Measurements from ENCODE around the gene C22orf31. TPM values are rescaled to one million over a fixed set of nuclear protein-coding genes. Genes with fewer than 3 reads are reported as not detected.
"Not testable (repeated sequence)": the region's sequence is repeated elsewhere in the genome, so short reads cannot be mapped to it uniquely, and the experiment has no call there.

Gene C22orf31
- polyA plus RNA-seq, 4 donors: 1.4 TPM; not detected in 3

GRCh38 chr22:29040385-29041275, 21.0 kb downstream of the C22orf31 start:
- DNase-seq (peak; percentile 67 to 83), FAIRE-seq (no peak)
- 32 to 37% (median 34%) methylated on average over 9 of the region's 9 CpGs for WGBS, 3 donors
- peaks cover 0 to 25% (median 5%) of the 10 kb centered on the region in 3 donors for H3K36me3 ChIP-seq (ENCODE audit: control insufficient read depth in 3 of 3, insufficient read depth in 2 of 3, low read depth in 1 of 3, low read length in 3 of 3)
- H3K4me3 ChIP-seq (ENCODE audit: low read depth in 1 of 3, low read length in 3 of 3): no peak overlapping the region
- H3K9me3 ChIP-seq (ENCODE audit: control insufficient read depth in 2 of 2, insufficient read depth in 1 of 2, low read depth in 1 of 2, low read length in 1 of 2): no peaks in the 10 kb centered on the region
- peak overlapping the region in 1 of 3 donors; percentile 48 for H3K27ac ChIP-seq (ENCODE audit: low read depth in 1 of 3, low read length in 2 of 3)
- H3K27me3 ChIP-seq (ENCODE audit: control insufficient read depth in 3 of 3, insufficient read depth in 3 of 3, low read length in 3 of 3): no peaks in the 10 kb centered on the region
- peaks cover 0 to 22% (median 4%) of the 10 kb centered on the region in 3 donors for H3K4me1 ChIP-seq (ENCODE audit: control insufficient read depth in 3 of 3, insufficient read depth in 2 of 3, low read depth in 1 of 3, low read length in 2 of 3)

GRCh38 chr22:29039684-29040083, 21.9 kb downstream of the C22orf31 start:
- not testable (repeated sequence) for DNase-seq; H3K9me3 ChIP-seq (ENCODE audit: control insufficient read depth in 2 of 2, insufficient read depth in 1 of 2, low read depth in 1 of 2, low read length in 1 of 2); FAIRE-seq; H3K27ac ChIP-seq (ENCODE audit: low read depth in 1 of 3, low read length in 2 of 3); H3K27me3 ChIP-seq (ENCODE audit: control insufficient read depth in 3 of 3, insufficient read depth in 3 of 3, low read length in 3 of 3); H3K4me3 ChIP-seq (ENCODE audit: low read depth in 1 of 3, low read length in 3 of 3)
- peaks cover 0 to 17% (median 5%) of the 10 kb centered on the region in 3 donors for H3K36me3 ChIP-seq (ENCODE audit: control insufficient read depth in 3 of 3, insufficient read depth in 2 of 3, low read depth in 1 of 3, low read length in 3 of 3)
- WGBS, 3 donors: 52 to 81% (median 70%) methylated on average over 4 of the region's 4 CpGs
- peaks cover 0 to 22% (median 4%) of the 10 kb centered on the region in 3 donors for H3K4me1 ChIP-seq (ENCODE audit: control insufficient read depth in 3 of 3, insufficient read depth in 2 of 3, low read depth in 1 of 3, low read length in 2 of 3)

GRCh38 chr22:29039148-29039547, 22.5 kb downstream of the C22orf31 start:
- no peak overlapping the region for H3K4me3 ChIP-seq (ENCODE audit: low read depth in 1 of 3, low read length in 3 of 3)
- H3K36me3 ChIP-seq (ENCODE audit: control insufficient read depth in 3 of 3, insufficient read depth in 2 of 3, low read depth in 1 of 3, low read length in 3 of 3): peaks cover 0 to 12% (median 3%) of the 10 kb centered on the region in 3 donors
- H3K27ac ChIP-seq (ENCODE audit: low read depth in 1 of 3, low read length in 2 of 3): peak overlapping the region in 2 of 3 donors; percentile 36 to 52
- peaks cover 0 to 22% (median 4%) of the 10 kb centered on the region in 3 donors for H3K4me1 ChIP-seq (ENCODE audit: control insufficient read depth in 3 of 3, insufficient read depth in 2 of 3, low read depth in 1 of 3, low read length in 2 of 3)
- FAIRE-seq (no peak), DNase-seq (peak; percentile 38 to 40)
- WGBS, 3 donors: 20 to 60% (median 39%) methylated on average over 9 of the region's 9 CpGs
- H3K27me3 ChIP-seq (ENCODE audit: control insufficient read depth in 3 of 3, insufficient read depth in 3 of 3, low read length in 3 of 3): no peaks in the 10 kb centered on the region
- no peaks in the 10 kb centered on the region for H3K9me3 ChIP-seq (ENCODE audit: control insufficient read depth in 2 of 2, insufficient read depth in 1 of 2, low read depth in 1 of 2, low read length in 1 of 2)

- Histone ChIP-seq H3K4me1 (ENCODE audit: control insufficient read depth in 3 of 3, insufficient read depth in 2 of 3, low read depth in 1 of 3, low read length in 2 of 3) (peaks cover 0 to 25% (median 4%) of the 10 kb centered on the region in 3 donors), H3K27me3 (ENCODE audit: control insufficient read depth in 3 of 3, insufficient read depth in 3 of 3, low read length in 3 of 3) (no peaks in the 10 kb centered on the region), H3K9me3 (ENCODE audit: control insufficient read depth in 2 of 2, insufficient read depth in 1 of 2, low read depth in 1 of 2, low read length in 1 of 2) (no peaks in the 10 kb centered on the region), H3K4me3 (ENCODE audit: low read depth in 1 of 3, low read length in 3 of 3) (no peak overlapping the region), H3K27ac (ENCODE audit: low read depth in 1 of 3, low read length in 2 of 3) (no peak overlapping the region), H3K36me3 (ENCODE audit: control insufficient read depth in 3 of 3, insufficient read depth in 2 of 3, low read depth in 1 of 3, low read length in 3 of 3) (peaks cover 0 to 9% (median 0%) of the 10 kb centered on the region in 3 donors)
- no peak for FAIRE-seq
- DNase-seq: no peak
- 27 to 62% (median 34%) methylated on average over 4 of the region's 4 CpGs for WGBS, 3 donors
Measured at GRCh38 chr22:29037340-29037932, 24.2 kb downstream of the C22orf31 start.

- H3K4me3 ChIP-seq (ENCODE audit: low read depth in 1 of 3, low read length in 3 of 3): no peak overlapping the region
- no peaks in the 10 kb centered on the region for H3K27me3 ChIP-seq (ENCODE audit: control insufficient read depth in 3 of 3, insufficient read depth in 3 of 3, low read length in 3 of 3)
- peaks cover 6 to 42% (median 7%) of the 10 kb centered on the region in 3 donors for H3K4me1 ChIP-seq (ENCODE audit: control insufficient read depth in 3 of 3, insufficient read depth in 2 of 3, low read depth in 1 of 3, low read length in 2 of 3)
- H3K36me3 ChIP-seq (ENCODE audit: control insufficient read depth in 3 of 3, insufficient read depth in 2 of 3, low read depth in 1 of 3, low read length in 3 of 3): peaks cover 0 to 9% (median 0%) of the 10 kb centered on the region in 3 donors
- H3K9me3 ChIP-seq (ENCODE audit: control insufficient read depth in 2 of 2, insufficient read depth in 1 of 2, low read depth in 1 of 2, low read length in 1 of 2): no peaks in the 10 kb centered on the region
- 47 to 67% (median 63%) methylated on average over 2 of the region's 2 CpGs for WGBS, 3 donors
- no peak for FAIRE-seq
- H3K27ac ChIP-seq (ENCODE audit: low read depth in 1 of 3, low read length in 2 of 3): peak overlapping the region in 1 of 3 donors; percentile 93
- no peak for DNase-seq
Measured at GRCh38 chr22:29032584-29032983, 29.0 kb downstream of the C22orf31 start.

- FAIRE-seq (no peak), DNase-seq (no peak)
- Histone ChIP-seq H3K36me3 (ENCODE audit: control insufficient read depth in 3 of 3, insufficient read depth in 2 of 3, low read depth in 1 of 3, low read length in 3 of 3) (peaks cover 0 to 11% (median 0%) of the 10 kb centered on the region in 3 donors), H3K4me3 (ENCODE audit: low read depth in 1 of 3, low read length in 3 of 3) (no peak overlapping the region), H3K27me3 (ENCODE audit: control insufficient read depth in 3 of 3, insufficient read depth in 3 of 3, low read length in 3 of 3) (no peaks in the 10 kb centered on the region), H3K4me1 (ENCODE audit: control insufficient read depth in 3 of 3, insufficient read depth in 2 of 3, low read depth in 1 of 3, low read length in 2 of 3) (peaks cover 6 to 38% (median 7%) of the 10 kb centered on the region in 3 donors), H3K27ac (ENCODE audit: low read depth in 1 of 3, low read length in 2 of 3) (peak overlapping the region in 2 of 3 donors; percentile 41 to 93), H3K9me3 (ENCODE audit: control insufficient read depth in 2 of 2, insufficient read depth in 1 of 2, low read depth in 1 of 2, low read length in 1 of 2) (no peaks in the 10 kb centered on the region)
- 76 to 82% (median 77%) methylated on average over 8 of the region's 8 CpGs for WGBS, 3 donors
Measured at GRCh38 chr22:29032014-29032475, 29.6 kb downstream of the C22orf31 start.

GRCh38 chr22:29031227-29032011, 30.2 kb downstream of the C22orf31 start:
- Histone ChIP-seq H3K4me3 (ENCODE audit: low read depth in 1 of 3, low read length in 3 of 3) (peak overlapping the region in 1 of 3 donors; percentile 52), H3K4me1 (ENCODE audit: control insufficient read depth in 3 of 3, insufficient read depth in 2 of 3, low read depth in 1 of 3, low read length in 2 of 3) (peaks cover 6 to 35% (median 7%) of the 10 kb centered on the region in 3 donors), H3K27me3 (ENCODE audit: control insufficient read depth in 3 of 3, insufficient read depth in 3 of 3, low read length in 3 of 3) (no peaks in the 10 kb centered on the region), H3K9me3 (ENCODE audit: control insufficient read depth in 2 of 2, insufficient read depth in 1 of 2, low read depth in 1 of 2, low read length in 1 of 2) (no peaks in the 10 kb centered on the region), H3K27ac (ENCODE audit: low read depth in 1 of 3, low read length in 2 of 3) (peak overlapping the region in 2 of 3 donors; percentile 41 to 93), H3K36me3 (ENCODE audit: control insufficient read depth in 3 of 3, insufficient read depth in 2 of 3, low read depth in 1 of 3, low read length in 3 of 3) (peaks cover 0 to 14% (median 0%) of the 10 kb centered on the region in 3 donors)
- 34 to 38% (median 35%) methylated on average over 16 to 18 of the region's 18 CpGs for WGBS, 3 donors
- DNase-seq (peak in 1 of 2 donors; percentile 68), FAIRE-seq (no peak)

All from small intestine (tissue), 7 donors.